ENCODE measurements around the gene RSF1.

Gene RSF1

DNA sequence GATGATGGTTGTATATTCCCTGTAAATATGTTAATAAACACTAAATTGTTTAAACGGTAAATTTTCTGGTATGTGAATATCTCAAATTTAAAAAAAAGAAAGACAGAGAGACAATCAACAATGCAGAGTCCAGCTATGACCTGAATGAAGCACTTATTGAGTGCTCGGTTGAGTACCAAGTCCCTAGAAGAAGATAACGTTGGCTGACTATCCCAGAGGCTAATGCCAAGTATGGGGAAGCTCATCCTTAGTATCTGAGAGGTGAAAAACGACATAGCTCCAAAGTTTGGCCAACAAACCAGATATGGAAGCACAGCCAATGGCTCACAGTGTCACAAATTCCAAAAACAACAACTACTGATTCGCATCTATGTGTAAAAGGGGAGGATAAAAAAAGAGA, 71.3 kb downstream of the RSF1 start:
- no peak for DNase-seq

DNA sequence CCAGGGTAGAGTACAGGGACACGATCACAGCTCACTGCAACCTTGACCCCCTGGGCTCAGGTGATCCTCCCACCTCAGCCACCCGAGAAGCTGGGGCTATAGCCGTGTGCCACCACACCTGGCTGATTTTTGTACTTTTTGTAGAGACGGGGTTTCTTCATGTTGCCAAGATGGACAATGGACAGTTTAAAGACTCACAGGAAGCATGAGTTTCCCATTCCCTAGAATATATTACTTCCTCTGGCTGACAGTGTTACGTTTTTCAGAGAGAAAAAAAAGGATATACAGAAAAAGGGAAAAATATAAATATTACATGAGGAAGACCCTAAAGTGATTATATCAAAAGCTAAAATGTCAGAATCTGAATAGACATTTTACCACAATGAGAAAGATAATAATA, 72.3 kb downstream of the RSF1 start:
- DNase-seq: no peak

DNA sequence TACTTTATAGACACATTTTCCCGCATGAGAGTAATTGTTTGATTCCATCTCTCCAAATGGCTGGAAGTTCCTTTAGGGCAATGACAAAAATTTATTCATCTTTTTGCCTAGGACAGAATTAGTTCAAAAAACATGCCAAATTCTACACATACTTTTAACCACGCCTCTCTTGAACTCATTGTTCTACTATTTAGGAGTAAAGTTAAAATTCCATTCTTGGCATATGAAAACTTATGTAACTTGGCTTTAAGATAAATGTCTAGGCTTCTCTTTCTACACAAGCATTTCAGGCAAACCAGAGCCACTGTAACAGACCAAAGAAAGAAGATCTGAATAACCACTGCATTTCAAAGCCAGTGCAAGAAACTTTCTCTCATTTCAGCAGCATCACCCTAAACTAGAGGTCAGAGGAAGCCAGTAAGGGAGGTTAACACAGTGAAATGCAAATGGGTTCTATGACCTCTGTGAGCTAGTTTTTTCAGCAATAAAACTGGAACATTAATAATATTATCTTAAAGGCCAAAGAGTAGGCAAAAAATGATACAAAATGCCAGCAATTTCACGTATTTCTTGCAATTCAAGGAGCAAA, 73.0 kb downstream of the RSF1 start:
- no peak for DNase-seq

DNA sequence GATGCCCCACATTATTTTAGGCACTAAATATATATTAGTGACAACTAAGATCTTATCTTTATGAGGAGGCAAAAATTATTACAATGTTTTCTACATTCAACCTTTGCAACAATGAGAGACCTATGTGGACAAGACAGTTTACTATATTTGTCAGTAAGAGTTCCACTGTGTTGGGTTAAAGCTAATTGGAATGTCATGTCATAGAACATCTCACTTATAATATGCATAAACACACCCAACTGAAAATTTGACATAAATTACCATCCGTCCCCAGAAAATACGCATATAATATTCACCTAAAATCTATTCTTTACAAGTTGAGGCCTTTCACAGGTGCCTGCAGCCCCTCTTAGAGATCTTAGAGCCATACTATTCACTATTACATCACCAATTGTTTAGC, 84.0 kb downstream of the RSF1 start:
- no peak for DNase-seq

DNA sequence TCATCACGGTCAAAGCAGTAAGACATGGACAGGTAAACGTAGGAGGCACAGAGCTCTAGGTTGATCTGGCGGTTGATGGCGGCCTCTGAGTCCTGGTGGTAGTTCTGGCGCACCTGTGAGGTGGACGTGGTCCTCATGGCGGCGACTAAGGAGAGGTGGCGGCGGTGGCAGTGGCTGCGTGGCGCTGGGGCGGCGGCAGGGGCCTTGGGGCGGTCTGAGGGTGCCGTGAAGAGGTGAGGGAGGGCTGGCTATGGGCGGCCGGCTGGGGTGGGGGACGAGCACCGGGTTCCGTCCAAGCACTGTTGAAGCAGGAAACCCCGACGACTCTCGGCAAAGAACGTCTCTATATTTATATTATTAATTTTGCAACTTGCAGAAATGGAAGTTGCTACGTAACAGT, 85.6 kb downstream of the RSF1 start:
- DNase-seq: no peak

DNA sequence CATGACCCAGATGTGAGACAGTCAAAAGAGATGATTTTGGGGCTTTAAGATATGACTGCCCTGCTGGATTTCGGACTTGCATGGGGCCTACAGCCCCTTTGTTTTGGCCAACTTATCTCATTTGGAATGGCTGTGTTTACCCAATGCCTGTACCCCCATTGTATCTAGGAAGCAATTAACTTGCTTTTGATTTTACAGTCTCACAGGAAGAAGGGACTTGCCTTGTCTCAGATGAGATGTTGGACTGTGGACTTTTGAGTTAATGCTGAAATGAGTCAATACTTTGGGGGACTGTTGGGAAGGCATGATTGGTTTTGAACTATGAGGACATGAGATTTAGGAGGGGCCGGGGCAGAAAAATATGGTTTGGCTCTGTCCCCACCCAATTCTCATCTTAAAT, 88.4 kb downstream of the RSF1 start:
- no peak for DNase-seq

DNA sequence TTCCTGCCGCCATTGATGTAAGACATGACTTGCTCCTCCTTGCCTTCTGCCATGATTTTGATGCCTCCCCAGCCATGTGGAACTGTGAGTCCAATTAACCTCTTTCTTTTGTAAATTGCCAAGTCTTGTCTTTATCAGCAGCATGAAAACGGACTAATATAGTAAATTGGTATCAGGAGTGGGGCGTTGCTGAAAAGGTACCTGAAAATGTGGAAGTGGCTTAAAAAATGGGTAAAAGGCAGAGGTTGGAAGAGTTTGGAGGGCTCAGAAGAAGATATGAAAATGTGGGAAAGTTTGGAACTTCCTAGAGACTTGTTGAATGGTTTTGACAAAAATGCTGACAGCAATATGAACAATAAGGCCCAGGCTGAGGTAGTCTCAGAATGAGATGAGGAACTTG, 89.7 kb downstream of the RSF1 start:
- no peak for DNase-seq

DNA sequence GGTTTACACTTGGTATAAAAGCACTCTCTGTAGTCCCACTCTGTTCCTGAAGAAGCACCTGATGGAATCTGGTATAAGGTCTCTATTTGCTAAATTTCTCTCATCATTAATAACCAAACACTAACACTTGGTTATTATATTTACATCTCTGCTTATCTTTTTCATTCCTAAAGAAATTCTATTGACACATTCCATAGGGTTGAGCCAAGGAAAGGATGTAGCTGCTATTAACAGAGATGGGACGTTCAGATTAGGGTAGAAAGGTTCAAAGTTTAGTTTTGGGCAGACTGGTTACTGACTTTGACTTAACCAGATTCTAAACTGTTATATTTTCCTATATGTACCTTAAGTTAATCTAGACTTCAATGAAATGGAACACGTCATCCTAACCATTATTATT, 91.5 kb downstream of the RSF1 start:
- no peak for DNase-seq

DNA sequence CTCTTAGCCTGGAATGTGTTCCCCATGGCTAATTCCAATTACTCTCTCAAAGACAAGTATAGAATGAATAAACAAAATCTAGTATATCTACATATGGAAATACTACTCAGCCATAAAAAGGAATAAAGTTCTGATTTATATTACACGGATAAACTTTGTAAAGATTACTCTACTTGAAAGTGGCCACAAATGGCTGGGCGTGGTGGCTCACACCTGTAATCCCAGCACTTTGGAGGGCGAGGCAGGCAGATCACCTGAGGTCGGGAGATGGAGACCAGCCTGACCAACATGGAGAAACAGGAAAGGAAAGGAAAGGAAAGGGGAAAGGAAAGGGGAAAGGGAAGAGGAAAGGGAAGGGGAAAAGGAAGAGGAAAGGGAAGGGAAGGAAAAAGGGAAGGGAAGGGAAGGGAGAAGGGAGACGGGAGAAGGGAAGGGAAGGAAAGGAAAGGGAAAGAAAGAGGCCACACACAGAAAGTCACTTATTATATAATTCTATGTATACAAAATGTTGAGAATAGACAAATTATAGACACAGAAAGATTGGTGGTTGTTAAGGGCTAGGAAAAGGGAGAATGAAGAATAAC, 92.2 kb downstream of the RSF1 start:
- DNase-seq: no peak

DNA sequence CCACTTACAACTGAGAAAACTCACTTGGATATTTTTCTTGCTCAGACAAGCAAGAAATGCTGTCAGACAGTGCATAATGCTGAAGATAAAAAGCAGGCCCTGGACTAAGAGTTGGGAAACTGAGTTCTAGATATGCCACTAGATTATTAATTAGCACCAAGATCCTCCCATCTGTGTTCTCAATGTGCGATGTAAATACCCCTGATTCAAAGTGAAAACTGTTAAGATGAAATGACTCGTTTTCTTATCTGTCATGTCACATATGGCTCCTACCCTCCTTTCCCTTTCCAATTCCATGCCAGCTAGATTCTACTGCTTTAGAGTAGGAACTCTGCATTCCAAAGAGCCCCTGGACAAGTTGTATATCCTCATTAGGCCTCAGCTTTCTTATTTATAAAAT, 94.0 kb downstream of the RSF1 start:
- DNase-seq: no peak

DNA sequence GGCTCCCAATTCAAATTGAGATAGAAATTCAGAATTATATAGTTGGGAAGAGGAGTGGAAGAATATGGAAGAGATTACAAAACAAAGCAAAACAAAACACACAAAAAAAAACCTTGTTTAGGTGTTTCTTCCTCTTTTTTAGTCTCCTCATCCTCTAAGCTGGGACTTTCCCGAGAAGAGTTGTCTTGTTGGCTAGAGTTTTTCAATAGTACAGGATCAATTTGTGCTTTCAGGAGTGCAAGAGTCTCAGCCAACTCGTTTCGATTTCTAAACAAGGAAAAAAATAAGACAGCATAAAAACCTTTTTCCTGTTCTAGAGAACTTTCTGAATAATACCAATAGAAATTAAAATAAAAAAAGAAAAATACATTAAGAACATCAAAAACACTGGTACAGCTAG, 95.1 kb downstream of the RSF1 start:
- no peak for DNase-seq

DNA sequence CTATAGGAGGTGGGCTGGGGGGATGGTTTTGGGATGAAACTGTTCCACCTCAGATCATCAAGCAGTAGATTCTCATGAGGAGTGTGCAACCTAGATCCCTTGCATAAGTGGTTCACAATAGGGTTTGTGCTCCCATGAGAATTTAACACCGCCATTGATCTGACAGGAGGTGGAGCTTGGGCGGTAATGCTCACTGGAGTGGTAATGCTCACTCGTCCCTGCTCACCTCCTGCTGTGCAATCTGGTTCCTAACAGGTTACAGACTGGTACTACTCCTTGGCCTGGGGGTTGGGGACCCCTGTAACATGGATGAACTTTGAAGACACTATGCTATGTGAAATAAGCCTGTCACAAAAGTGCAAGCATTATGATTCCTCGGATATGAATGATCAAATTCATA, 95.9 kb downstream of the RSF1 start:
- DNase-seq: no peak

DNA sequence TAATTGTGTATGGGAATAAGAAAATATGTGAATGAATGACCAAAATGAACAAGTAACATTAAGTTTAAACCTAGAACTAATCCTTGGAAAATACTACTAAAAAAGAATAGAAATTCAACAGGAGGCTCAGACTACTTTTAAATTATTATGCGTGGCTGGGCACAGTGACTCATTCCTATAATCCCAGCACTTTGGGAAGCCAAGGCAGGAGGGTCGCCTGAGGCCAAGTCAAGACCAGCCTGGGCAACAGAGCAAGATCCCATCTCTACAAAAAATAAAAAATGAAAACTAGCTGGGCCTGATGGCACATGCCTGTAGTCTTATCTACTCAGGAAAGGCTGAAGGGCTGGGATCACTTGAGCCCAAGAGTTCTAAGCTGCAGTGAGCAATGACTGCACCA, 97.5 kb downstream of the RSF1 start:
- DNase-seq: no peak

DNA sequence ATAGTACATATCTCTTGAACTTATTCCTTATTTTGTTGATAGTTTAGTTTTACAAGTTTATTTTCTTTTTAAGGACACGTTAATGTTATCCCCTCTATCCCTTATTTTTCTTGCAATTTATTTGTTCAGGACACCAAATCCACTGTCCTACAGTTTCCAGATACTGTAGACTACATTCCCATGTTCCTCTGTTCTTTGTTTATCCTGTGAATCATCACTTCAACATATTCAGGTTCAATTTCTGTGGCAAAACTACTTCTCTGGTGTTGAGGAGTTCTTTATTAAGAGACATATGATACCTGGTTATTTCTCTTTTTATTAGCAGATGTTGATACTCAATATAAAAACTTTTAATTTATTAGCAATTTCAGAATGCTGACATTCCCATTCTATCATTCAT, 110.2 kb downstream of the RSF1 start:
- no peak for DNase-seq

DNA sequence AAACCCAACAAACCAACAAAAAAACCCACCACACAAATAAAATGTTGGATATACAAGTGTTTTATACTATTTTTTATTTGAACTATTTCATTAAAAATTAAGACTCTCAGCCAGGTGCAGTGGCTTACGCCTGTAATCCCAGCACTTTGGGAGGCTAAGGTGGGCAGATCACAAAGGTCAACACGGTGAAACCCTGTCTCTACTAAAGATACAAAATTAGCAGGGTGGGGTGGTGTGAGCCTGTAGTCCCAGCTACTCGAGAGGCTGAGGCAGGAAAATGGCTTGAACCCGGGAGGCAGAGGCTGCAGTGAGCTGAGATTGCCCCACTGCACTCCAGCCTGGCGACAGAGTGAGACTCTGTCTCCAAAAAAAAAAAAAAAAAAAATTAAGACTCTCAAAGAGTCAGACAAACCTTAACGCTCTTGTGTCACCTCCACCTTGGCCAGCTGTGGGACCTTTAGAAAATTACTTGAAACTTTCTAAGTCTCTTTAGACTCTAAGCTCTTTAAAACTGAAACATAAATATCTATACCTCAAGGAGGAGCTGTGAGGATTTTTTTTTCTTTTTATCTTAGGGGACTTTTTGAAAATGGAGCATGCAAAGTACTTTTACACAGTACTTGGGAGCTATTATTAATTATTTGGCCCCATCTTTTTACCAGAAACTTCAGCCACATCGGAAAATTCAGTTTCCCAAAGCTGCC, 114.5 kb downstream of the RSF1 start:
- DNase-seq: no peak

DNA sequence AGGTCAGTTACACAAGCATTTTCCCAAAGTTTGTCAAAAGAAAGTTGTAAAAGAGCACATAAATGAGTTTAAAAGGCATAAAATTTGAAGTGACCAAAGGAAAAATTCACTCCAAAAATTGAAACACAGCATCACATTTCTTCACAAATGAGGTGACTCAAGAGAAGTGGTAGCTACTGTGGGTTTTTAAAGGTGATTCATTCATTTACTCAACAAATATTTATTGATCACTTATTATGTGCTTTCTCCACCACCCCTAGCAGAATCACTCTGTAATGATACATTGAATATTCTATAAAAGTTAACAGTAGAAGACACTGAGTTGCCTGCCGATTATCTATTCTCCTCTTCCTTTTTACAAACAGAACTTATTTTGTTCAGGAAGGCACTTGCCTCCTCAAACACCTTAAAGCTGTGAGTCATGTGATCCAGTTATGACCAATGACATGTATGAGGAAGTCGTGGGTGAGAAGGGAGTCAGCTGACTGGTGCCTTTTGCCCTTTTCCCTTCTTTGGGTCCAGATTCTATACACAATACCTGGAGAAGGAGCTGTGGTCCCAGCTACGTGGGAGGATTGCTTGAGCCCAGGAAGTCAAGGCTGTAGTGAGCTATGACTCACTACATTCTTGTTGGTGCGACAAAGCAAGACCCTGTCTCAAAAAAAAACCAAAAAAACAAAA, 115.2 kb downstream of the RSF1 start:
- DNase-seq: no peak

DNA sequence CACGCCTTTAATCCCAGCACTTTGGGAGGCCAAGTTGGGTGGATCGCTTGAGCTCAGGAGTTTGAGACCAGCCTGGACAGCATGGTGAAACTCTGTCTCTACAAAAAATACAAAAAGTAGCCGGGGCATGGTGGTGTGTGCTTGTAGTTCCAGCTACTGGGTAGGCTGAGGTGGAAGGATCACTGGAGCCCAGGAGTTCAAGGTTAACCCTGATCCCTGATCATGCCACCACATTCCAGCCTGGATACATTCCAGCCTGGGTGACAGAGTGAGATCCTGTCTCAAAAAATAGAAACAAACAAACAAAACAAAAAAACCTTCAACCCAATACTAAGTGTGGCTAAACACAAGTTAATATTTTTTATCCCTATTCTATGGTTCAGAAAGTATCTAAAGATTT, 116.5 kb downstream of the RSF1 start:
- no peak for DNase-seq

DNA sequence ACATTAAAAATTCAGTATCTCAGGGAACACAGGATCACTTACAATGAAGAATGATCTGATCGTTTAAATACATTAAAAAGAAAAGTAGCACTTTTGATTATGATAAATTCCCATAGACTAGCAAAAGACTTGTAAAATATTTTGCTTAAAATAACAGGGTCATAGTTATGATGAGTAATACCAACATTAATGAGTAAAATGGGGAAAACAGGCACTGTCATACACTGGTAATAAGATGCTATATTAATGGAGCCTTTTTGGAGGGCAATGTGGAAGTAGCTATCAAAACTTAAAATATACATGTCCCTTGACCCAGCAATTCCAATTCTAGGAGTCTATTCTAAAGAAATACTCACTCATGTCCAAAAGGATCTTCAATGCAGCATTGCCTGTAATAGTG, 121.1 kb downstream of the RSF1 start:
- DNase-seq: no peak

DNA sequence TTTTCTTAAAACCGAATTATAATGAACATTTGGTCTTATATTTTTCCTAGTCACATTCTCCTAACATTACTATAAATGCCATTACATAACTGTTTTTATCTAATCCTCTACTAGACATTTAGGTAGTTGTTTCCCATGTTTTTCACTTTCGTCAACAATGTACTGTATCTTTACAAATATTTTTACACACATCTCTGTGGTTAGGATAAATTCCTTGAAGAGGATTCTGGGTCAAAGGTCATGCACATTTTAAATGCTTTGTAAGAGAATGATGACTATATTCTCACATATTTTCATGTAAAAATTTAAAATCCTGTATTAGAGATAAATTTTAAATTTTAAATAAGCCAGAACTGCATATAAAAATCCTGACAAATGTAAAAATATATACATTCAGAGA, 121.6 kb downstream of the RSF1 start:
- DNase-seq: no peak

DNA sequence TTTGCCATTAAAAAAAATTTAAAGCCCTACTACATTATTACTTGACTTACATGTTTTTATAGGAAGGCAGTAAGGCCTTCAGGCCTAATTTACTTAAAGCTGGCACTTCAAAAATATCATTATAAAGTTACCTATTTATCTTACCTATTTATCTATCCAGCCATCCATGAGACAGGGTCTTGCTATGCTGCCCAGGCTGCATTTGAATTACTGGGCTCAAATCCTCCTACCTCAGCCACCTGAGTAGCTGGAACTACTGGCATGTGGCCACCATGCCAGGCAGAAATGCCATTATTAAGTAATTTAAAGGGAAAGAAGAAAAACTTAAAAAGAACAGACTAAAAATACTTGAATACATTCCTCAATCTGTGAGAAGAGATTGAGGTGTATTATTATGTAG, 122.7 kb downstream of the RSF1 start:
- no peak for DNase-seq

DNA sequence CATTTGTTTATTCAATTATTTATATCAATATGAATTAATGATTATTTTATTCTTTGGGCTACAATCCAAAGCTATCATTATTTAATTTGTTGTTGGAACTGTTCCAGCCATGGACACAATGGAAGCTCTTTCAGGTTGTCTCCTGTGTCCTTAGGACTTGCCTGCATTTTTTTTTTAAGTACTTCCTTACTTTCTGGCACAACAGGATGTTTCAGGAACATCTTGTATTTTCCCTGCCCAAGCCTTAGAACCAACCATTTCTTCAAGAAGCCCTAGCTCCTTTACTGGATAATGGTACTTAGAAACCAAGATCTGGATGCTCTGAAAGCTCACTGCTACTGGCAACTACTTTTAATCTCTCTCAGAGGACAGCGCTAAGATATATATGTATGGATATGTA, 125.1 kb downstream of the RSF1 start:
- no peak for DNase-seq

DNA sequence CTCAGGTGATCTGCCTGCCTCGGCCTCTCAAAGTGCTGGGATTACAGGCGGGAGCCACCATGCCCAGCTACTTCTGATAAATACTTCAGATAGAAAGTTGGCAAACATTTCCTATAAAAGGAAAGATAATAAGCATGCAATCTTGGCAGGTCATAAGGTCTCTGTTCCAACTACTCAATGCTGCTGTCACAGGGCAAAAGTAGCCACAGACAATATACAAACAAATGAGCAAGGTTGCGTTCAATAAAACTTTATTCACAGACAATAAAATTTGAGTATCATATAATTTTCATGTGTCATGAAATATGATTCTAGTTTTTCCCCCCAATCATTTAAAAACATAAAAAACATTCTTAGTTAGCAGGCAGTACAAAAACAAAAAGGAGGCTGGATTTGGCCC, 129.9 kb downstream of the RSF1 start:
- DNase-seq: no peak

DNA sequence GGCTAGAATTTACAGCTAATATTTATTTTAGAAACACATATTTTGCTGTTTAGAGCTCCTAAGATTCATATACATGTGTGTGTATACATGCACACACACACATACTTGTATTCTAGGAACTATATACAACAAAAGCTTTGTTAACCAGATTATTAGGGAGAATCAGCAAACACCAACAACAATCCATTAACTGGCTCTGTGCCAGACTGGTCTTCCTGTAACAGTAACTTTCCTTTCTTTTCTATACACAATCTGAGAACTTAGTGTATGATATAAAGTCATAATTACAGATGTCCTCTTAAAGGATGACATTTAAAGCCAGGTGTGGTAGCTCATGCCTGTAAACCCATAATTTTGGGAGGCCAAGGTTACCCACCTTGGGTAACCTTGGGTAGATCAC, 133.4 kb downstream of the RSF1 start:
- DNase-seq: no peak

DNA sequence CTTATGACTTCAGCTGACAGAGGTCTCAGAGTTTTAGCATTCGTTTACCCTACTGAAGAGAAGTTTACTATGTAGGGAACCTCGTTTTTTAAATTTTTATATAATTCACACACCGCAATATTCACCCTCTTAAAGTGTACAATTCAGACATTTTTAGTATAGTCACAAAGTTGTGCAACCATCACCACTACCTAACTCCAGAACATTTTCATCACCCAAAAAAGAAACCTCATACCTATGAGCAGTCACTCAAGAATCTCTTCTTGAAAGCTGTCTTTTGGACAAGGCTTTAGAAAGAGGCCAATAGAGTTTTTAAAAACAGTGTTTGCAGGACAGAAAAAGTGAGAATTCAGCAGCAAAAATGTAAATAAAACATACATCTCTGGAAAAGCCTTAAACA, 143.4 kb downstream of the RSF1 start:
- no peak for DNase-seq

Data from stimulated activated naive CD4-positive, alpha-beta T cell (primary cell).